Osteocyte (in vitro differentiated cells): ENCODE measurements around the gene DAAM1. TPM values are rescaled to one million over a fixed set of nuclear protein-coding genes. Genes with fewer than 3 reads are reported as not detected.
A peak's percentile ranks its signal among the peaks of the same experiment; 100 is the strongest.

Experiments used
- DNase-seq: peaks from one replicate; pipeline ENCODE4 v3.0.0; 2021; ENCODE audit warnings: mixed read lengths; ENCODE audit not compliant: unreplicated experiment; ENCODE audit errors: extremely low spot score
- H3K27ac Mint-ChIP-seq: one replicate; pipeline ENCODE4 v1.8.0; 2021; ENCODE audit warnings: mild to moderate bottlenecking, mixed read lengths; ENCODE audit not compliant: unreplicated experiment
- H3K27me3 Mint-ChIP-seq: one replicate; pipeline ENCODE4 v1.8.0; 2021; ENCODE audit warnings: mixed read lengths; ENCODE audit not compliant: unreplicated experiment
- H3K36me3 Mint-ChIP-seq: one replicate; pipeline ENCODE4 v1.8.0; 2021; ENCODE audit warnings: mixed read lengths; ENCODE audit not compliant: unreplicated experiment
- H3K4me1 Mint-ChIP-seq: one replicate; pipeline ENCODE4 v1.8.0; 2021; ENCODE audit warnings: mixed read lengths; ENCODE audit not compliant: unreplicated experiment
- H3K4me3 Mint-ChIP-seq: one replicate; pipeline ENCODE4 v1.8.0; 2021; ENCODE audit warnings: mild to moderate bottlenecking, moderate library complexity, mixed read lengths; ENCODE audit not compliant: unreplicated experiment
- H3K9me3 Mint-ChIP-seq: one replicate; pipeline ENCODE4 v1.8.0; 2021; ENCODE audit warnings: mixed read lengths; ENCODE audit not compliant: unreplicated experiment
- total RNA-seq: library from RNA; stranded (reverse); gene quantifications from 2 replicates; pipeline ENCODE4 v1.2.1, GENCODE V29; 2021
- TF ChIP-seq, protein P1 (sequence below): fragments of 200-600 bp; sonication (generic); IDR thresholded peaks from 2 replicates; pipeline ENCODE4 v1.5.0; 2021; ENCODE audit warnings: antibody characterized with exemption, mild to moderate bottlenecking, moderate library complexity

DAAM1 gene
- total RNA-seq, 1 donor from 2014 or later = 22.8 TPM

DNA sequence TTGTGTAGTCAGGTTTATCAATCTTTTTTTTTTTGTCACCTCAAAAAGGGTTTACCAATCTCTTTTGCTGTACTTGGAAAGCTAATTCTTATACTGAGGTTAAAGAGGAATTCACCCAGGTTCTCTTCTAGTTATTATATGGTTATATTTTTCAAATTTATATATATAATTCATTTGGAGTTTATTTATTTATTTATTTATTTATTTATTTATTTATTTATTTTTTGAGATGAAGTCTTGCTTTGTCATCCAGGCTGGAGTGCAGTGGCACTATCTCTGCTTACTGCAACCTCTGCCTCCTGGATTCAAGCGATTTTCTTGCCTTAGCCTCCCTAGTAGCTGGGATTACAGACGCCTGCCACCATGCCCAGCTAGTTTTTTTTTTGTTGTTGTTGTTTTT is 202.9 kb downstream of the DAAM1 start:
- H3K9me3 Mint-ChIP-seq = peaks cover 4% of the 10 kb centered on the region
- H3K36me3 Mint-ChIP-seq = no peaks in the 10 kb centered on the region
- no peaks in the 10 kb centered on the region for H3K27me3 Mint-ChIP-seq
- H3K27ac Mint-ChIP-seq = no peak overlapping the region
- H3K4me3 Mint-ChIP-seq = no peak overlapping the region
- no peak for DNase-seq
- TF ChIP-seq, protein P1, sequence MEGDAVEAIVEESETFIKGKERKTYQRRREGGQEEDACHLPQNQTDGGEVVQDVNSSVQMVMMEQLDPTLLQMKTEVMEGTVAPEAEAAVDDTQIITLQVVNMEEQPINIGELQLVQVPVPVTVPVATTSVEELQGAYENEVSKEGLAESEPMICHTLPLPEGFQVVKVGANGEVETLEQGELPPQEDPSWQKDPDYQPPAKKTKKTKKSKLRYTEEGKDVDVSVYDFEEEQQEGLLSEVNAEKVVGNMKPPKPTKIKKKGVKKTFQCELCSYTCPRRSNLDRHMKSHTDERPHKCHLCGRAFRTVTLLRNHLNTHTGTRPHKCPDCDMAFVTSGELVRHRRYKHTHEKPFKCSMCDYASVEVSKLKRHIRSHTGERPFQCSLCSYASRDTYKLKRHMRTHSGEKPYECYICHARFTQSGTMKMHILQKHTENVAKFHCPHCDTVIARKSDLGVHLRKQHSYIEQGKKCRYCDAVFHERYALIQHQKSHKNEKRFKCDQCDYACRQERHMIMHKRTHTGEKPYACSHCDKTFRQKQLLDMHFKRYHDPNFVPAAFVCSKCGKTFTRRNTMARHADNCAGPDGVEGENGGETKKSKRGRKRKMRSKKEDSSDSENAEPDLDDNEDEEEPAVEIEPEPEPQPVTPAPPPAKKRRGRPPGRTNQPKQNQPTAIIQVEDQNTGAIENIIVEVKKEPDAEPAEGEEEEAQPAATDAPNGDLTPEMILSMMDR = no peak
- H3K4me1 Mint-ChIP-seq = peaks cover 6% of the 10 kb centered on the region

DNA sequence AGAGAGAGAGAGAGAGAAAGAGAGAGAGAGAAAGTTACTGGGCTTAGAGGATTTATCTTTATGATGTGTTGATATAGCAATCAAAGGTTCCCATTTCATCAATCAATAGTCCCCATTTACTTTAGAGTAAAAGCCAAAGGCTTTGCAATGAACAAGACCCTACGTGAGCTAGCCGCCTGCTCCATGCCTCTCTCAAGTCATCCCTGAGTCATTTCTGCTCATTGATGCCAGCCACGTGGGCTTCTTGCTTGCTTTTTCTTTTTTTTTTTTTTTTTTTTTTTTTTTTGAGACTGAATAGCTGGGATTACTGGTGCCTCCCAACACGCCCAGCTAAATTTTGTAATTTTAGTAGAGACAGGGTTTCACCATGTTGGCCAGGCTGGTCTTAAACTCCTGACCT is 205.8 kb downstream of the DAAM1 start:
- DNase-seq = no peak
- peaks cover 6% of the 10 kb centered on the region for H3K4me1 Mint-ChIP-seq
- H3K27ac Mint-ChIP-seq = no peak overlapping the region
- H3K27me3 Mint-ChIP-seq = no peaks in the 10 kb centered on the region
- H3K9me3 Mint-ChIP-seq = no peaks in the 10 kb centered on the region
- H3K4me3 Mint-ChIP-seq = no peak overlapping the region
- TF ChIP-seq, protein P1 = no peak
- no peaks in the 10 kb centered on the region for H3K36me3 Mint-ChIP-seq

DNA sequence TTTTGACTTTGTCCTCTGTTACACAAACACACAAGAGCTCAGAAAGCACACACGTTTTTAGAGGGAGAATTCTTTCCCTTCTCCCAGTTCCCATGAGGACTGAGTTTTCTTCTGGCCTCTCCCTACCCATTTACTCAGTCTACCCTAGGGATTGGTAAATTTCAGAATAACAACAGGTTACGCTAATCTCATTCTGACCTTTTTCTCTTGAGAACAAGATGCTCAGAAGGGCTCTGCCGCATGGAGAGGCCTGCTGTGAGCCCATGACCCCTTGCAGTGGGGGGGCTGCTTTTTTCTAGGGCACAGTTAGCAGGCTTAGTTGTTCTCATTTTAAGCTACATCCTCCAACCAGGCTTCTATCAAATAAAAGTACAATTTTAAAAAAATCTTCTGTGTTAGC is 207.2 kb downstream of the DAAM1 start:
- no peaks in the 10 kb centered on the region for H3K27me3 Mint-ChIP-seq
- peaks cover 6% of the 10 kb centered on the region for H3K4me1 Mint-ChIP-seq
- TF ChIP-seq, protein P1 = no peak
- peaks cover under 1% of the 10 kb centered on the region for H3K9me3 Mint-ChIP-seq
- H3K4me3 Mint-ChIP-seq = no peak overlapping the region
- no peaks in the 10 kb centered on the region for H3K36me3 Mint-ChIP-seq
- DNase-seq = no peak
- H3K27ac Mint-ChIP-seq = no peak overlapping the region

DNA sequence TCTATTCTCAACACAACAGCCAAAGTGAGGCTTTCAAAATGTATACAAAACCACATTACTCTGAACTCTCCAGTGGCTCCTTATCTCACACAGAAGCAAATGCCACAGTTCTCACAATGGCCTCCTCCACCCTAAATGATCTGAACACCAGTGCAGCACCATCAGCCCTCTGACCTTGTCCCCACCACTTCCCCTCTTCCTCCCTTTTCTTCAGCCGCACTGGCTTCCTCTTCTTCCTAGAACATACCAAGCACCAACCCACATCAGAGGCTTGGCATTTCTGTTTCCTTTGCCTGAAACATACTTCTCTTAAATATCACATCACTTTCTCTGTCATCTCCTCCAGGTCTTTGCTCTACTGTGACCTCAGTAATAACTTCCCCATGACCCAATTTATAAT is 210.4 kb downstream of the DAAM1 start:
- Mint-ChIP-seq H3K9me3 (peaks cover 16% of the 10 kb centered on the region), H3K36me3 (no peaks in the 10 kb centered on the region), H3K27me3 (peaks cover 3% of the 10 kb centered on the region), H3K4me1 (peaks cover 6% of the 10 kb centered on the region), H3K4me3 (no peak overlapping the region), H3K27ac (no peak overlapping the region)
- TF ChIP-seq, protein P1 = no peak
- DNase-seq = no peak

DNA sequence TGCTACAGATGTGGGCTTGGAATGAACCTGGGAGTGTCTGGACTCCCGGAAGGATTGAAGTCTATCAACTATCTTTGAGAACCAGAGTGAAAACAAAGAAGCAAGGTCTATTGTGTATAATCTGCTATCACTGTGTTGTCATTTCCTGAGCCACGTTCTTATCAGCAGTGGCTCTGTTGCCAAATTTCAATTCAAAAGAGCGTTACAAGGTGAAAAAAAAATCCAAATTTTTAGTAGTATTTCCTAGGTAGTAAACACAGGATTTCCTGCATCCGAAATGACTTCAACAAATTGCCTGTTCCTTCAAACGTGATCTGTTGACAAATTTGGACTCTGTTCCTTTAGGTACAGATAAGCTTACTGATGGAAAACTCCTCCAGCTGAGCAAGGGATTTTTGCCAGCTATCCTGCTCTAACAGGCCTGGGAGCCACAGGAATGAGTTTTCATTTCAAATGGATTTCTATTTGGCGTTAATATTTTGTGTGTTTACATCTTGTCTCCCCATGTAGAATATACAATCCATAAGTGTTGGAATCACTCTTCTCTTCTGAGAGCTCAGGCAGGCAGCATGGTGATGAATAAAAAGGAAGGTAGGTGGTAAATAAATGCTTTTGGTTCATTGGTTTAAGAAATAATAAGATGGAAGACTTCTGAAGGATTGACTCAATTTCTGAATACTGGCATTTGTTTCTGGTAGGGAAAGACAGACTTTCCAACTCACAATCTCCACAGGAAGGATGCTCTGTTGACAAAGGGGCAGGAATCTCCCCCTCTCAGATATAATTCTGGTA is 218.2 kb downstream of the DAAM1 start:
- H3K4me3 Mint-ChIP-seq = no peak overlapping the region
- peaks cover 27% of the 10 kb centered on the region for H3K9me3 Mint-ChIP-seq
- H3K4me1 Mint-ChIP-seq = peaks cover 8% of the 10 kb centered on the region
- peak overlapping the region; percentile 39 for H3K27ac Mint-ChIP-seq
- H3K27me3 Mint-ChIP-seq = peaks cover 6% of the 10 kb centered on the region
- TF ChIP-seq, protein P1 = no peak
- H3K36me3 Mint-ChIP-seq = peaks cover 4% of the 10 kb centered on the region
- DNase-seq = no peak
